Cardiac muscle cell (in vitro differentiated cells and primary cell): ENCODE data around the gene OVOL3. TPM values are rescaled to one million over a fixed set of nuclear protein-coding genes. Genes with fewer than 3 reads are reported as not detected.
A peak's percentile ranks its signal among the peaks of the same experiment; 100 is the strongest.

Experiments used
- DNase-seq, 2 donors: peaks; one replicate each; pipeline versions ENCODE4 v3.0.0 to v3.0.0-alpha.2; 2010 to 2017; ENCODE audit warnings: low read depth in 1 of 2, low spot score in 1 of 2
- H3K27ac ChIP-seq: fragments of 200-600 bp; sonication (generic); 2 replicates; pipeline ENCODE4 v1.5.1; 2016
- H3K27me3 ChIP-seq: fragments of 200-600 bp; sonication (generic); 2 replicates; pipeline ENCODE4 v1.6.0; 2016; ENCODE audit warnings: control low read depth
- H3K36me3 ChIP-seq: fragments of 200-600 bp; sonication (generic); 2 replicates; pipeline ENCODE4 v1.5.1; 2016; ENCODE audit warnings: control low read depth
- H3K4me1 ChIP-seq: fragments of 200-600 bp; sonication (generic); 2 replicates; pipeline ENCODE4 v1.8.1; 2017; ENCODE audit warnings: low read depth, mild to moderate bottlenecking, mixed run types
- H3K4me3 ChIP-seq: fragments of 200-600 bp; sonication (generic); 2 replicates; pipeline ENCODE4 v1.5.1; 2016; ENCODE audit warnings: mild to moderate bottlenecking
- H3K9me3 ChIP-seq: fragments of 200-600 bp; sonication (generic); 2 replicates; pipeline ENCODE4 v1.5.1; 2017; ENCODE audit warnings: low read depth, mild to moderate bottlenecking, control low read depth
- CTCF ChIP-seq: IDR thresholded peaks from 2 replicates; pipeline ENCODE4 v1.5.1; 2012; ENCODE audit warnings: low read depth, mild to moderate bottlenecking, low read length
- polyA plus RNA-seq: library from polyadenylated mRNA; unstranded; fragments of >200 nt; fragmentation: Nextera tagmentation; extraction: Ambion mirVana; gene quantifications from 2 replicates; pipeline ENCODE4 v1.2.1, GENCODE V29; 2016
- total RNA-seq: library from RNA; depleted of rRNA; stranded (reverse); fragments of >200 nt; gene quantifications from 2 replicates; pipeline ENCODE4 v1.2.3, GENCODE V29; 2016

Gene OVOL3
- total and polyA plus RNA-seq, 2 experiments from 2014 or later, result not detected

GRCh38 chr19:36114721-36115452 lies 3.9 kb downstream of the OVOL3 start, which contains the start of gene POLR2I:
POLR2I (minus strand) TSS chr19:36114875; CDS start chr19:36114856, 19 bp downstream.
- TF ChIP-seq CTCF, result no peak
- peaks cover 8% of the 10 kb centered on the region for H3K36me3 ChIP-seq
- no peaks in the 10 kb centered on the region for H3K9me3 ChIP-seq
- peak; percentile 100 for DNase-seq
- peak within 1 kb of the TSS; percentile 71 for H3K27ac ChIP-seq
- no peaks in the 10 kb centered on the region for H3K27me3 ChIP-seq
- H3K4me1 ChIP-seq, result no peaks in the 10 kb centered on the region
- peak within 1 kb of the TSS; percentile 73 for H3K4me3 ChIP-seq

DNA sequence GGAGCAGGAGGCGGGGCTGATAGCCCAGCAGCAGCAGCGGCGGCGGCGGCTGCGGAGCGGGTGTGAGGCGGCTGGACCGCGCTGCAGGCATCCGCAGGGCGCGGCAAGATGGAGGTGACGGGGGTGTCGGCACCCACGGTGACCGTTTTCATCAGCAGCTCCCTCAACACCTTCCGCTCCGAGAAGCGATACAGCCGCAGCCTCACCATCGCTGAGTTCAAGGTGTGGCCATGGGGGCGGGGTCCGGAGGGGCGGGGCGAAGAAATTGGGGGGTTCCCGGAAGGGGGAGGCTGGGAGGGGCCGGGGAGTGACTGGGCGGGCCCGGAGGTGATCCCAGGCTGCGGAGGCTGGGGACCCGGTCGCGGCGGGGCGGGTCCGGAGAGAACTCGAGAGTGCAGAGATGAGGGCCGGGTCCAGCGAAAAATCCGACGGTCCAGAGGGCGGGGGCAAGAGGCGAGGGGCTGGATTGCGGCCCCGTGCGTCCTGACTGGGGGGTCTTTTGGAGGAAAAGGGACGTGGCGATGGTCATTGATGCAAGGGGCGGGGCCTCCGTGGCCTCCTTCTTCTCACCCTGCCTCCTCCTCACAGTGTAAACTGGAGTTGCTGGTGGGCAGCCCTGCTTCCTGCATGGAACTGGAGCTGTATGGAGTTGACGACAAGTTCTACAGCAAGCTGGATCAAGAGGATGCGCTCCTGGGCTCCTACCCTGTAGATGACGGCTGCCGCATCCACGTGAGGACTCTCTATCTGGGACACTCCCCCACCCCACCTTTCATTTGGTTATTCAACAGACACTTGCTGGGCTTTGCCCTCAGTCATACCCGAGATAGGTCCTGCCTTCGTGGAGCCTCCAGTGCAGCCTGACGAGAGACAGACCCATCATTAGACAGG lies 4.8 kb downstream of the OVOL3 start, which contains the start of gene TBCB:
TBCB (plus strand) TSS at position 16 of the 891 bp plus-strand sequence; CDS start at position 109, 93 bp downstream.
- H3K4me1 ChIP-seq, result no peaks in the 10 kb centered on the region
- H3K4me3 ChIP-seq, result peak within 1 kb of the TSS; percentile 73
- H3K27ac ChIP-seq, result peak within 1 kb of the TSS; percentile 71
- peak; percentile 45 to 57 for DNase-seq
- no peaks in the 10 kb centered on the region for H3K9me3 ChIP-seq
- peaks cover 8% of the 10 kb centered on the region for H3K36me3 ChIP-seq
- TF ChIP-seq CTCF, result no peak
- no peaks in the 10 kb centered on the region for H3K27me3 ChIP-seq

DNA sequence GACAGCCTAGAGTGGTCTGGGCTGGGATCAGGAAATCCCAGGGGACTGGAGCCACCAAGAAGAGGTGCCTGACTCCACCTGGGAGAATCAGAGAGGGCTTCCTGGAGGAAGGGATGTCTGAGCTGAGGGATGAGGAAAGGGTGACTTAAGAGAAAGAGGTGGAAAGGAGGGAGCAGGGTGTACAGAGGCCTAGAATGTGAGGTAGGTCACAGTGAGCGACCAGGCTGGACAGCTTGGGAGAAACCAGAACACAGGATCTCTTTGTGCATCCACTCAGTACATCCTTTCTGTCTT lies 5.3 kb downstream of the OVOL3 start:
- Histone ChIP-seq H3K27ac (no peak overlapping the region), H3K9me3 (no peaks in the 10 kb centered on the region), H3K36me3 (peaks cover 8% of the 10 kb centered on the region), H3K27me3 (no peaks in the 10 kb centered on the region), H3K4me3 (peak overlapping the region; percentile 73), H3K4me1 (no peaks in the 10 kb centered on the region)
- DNase-seq, result no peak
- no peak for TF ChIP-seq CTCF

- no peak overlapping the region for H3K4me3 ChIP-seq
- no peak for DNase-seq
- peaks cover 6% of the 10 kb centered on the region for H3K36me3 ChIP-seq
- no peaks in the 10 kb centered on the region for H3K9me3 ChIP-seq
- H3K4me1 ChIP-seq, result no peaks in the 10 kb centered on the region
- TF ChIP-seq CTCF, result no peak
- no peak overlapping the region for H3K27ac ChIP-seq
- H3K27me3 ChIP-seq, result no peaks in the 10 kb centered on the region
These were observed 9.4 kb downstream of the OVOL3 start for GRCh38 chr19:36120092-36120983.

GRCh38 chr19:36120984-36121358 lies 10.0 kb downstream of the OVOL3 start:
- Histone ChIP-seq H3K4me1 (no peaks in the 10 kb centered on the region), H3K9me3 (no peaks in the 10 kb centered on the region), H3K36me3 (peaks cover 12% of the 10 kb centered on the region), H3K27ac (no peak overlapping the region), H3K27me3 (no peaks in the 10 kb centered on the region), H3K4me3 (no peak overlapping the region)
- no peak for DNase-seq
- no peak for TF ChIP-seq CTCF
